Left colon (tissue), 2 donors: Measurements from ENCODE around the gene DPH2. TPM values are rescaled to one million over a fixed set of nuclear protein-coding genes. Genes with fewer than 3 reads are reported as not detected.

Source experiments
- ATAC-seq: fragments of 200-7000 bp; cut with Tn5 transposase; one replicate; pipeline ENCODE4 v1.9.1; 2020; ENCODE audit warnings: mild to moderate bottlenecking, moderate library complexity
- DNase-seq, 2 donors: peaks; one replicate each; pipeline ENCODE4 v3.0.0-alpha.2; 2020
- intact Hi-C, 2 donors: fragments of 100-400 bp; cut with DNase I in 1 of 2; cut with micrococcal nuclease in 1 of 2; formaldehyde crosslinking; loops; one replicate each; pipeline versions ENCODE4 v1.11.2 to v1.14.0; 2022; cut with DNase I, micrococcal nuclease
- long read RNA-seq: library from polyadenylated mRNA; unstranded; transcript quantifications from one replicate; pipeline ENCODE4 v2.0.0, GENCODE V29; 2021
- total RNA-seq, 2 donors: library from RNA; stranded (reverse); fragmentation: NEBNext Ultra II Directional; extraction: Animal tissue kit (Norgen Biotek cat#: 25700); gene quantifications; one replicate each; pipeline ENCODE4 v1.2.1, GENCODE V29; 2021
- donor health status: DM: no; HTN: no; CAD: no.
- donor health status: DM: yes; HTN: yes; CAD: no.

DPH2 gene, protein sequence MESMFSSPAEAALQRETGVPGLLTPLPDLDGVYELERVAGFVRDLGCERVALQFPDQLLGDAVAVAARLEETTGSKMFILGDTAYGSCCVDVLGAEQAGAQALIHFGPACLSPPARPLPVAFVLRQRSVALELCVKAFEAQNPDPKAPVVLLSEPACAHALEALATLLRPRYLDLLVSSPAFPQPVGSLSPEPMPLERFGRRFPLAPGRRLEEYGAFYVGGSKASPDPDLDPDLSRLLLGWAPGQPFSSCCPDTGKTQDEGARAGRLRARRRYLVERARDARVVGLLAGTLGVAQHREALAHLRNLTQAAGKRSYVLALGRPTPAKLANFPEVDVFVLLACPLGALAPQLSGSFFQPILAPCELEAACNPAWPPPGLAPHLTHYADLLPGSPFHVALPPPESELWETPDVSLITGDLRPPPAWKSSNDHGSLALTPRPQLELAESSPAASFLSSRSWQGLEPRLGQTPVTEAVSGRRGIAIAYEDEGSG
- 10 to 100 TPM; 17.8 to 24.7 TPM for total RNA-seq
- long read RNA-seq, transcript DPH2-201 (6 exons, 2,472 nt), result major isoform, 26 of 39 reads
- long read RNA-seq, partial matches to known transcripts, result 10 of 39 reads
- long read RNA-seq, other reads (novel, unspliced or antisense), result 2 of 39 reads

DNA sequence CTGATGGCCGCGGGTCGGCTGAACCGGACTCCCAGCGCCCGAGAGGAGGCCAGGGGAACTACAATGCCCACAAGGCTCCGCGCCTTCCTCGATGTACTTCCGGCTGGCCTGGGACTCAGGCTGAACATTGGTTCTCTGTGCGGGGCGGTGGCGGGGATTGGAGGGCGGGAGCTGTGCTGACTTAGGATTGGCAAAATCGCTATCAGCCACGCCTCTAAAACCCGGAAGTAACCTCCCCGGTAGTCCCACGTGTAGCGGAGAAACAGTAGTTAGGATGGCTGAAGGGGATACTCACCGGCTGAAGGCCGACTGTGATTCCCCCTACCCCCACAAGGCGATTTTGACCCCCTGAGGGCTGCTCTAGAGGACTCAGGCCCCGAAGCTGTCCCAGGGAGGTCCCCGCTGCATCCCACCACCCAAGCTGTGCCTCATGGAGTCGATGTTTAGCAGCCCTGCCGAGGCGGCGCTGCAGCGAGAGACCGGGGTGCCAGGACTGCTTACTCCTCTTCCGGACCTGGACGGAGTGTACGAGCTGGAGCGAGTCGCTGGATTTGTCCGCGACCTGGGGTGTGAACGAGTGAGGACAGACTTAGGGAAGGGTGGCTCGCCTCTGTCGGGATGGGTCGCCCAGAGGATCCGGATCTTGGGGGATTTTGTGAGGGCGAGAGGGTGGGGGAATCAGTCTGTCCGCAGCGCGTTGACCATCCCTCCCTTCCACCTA lies at the start of gene DPH2:
Gene DPH2 (plus strand): TSS at position 265 of the 721 bp plus-strand sequence. CDS start 166 bp downstream, at position 431.
- peak; percentile 96 to 98 for DNase-seq
- peak; percentile 82 for ATAC-seq
- intact Hi-C loops, result no loop called here

DNA sequence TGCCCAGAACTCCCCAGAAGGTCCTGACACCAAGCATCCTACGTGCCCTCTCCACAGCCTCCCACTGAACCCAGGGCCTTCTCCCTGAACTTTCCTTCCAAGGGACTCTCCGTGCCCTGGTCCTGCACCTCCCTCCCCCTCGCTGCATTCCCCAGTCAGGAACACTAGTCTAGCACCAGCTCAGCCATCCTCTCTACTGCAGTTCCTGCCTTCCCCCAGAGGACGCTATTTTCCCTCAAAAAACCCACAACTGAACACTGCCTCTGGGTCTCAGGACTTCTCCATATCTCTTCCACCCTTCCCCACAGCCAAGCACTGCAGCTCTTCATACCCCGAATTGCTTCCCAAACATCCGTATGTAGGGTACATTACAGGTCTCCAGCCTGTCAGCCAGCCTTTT lies 48.8 kb upstream of the DPH2 start:
- ATAC-seq, result no peak
- intact Hi-C loops, result no loop called here

DNA sequence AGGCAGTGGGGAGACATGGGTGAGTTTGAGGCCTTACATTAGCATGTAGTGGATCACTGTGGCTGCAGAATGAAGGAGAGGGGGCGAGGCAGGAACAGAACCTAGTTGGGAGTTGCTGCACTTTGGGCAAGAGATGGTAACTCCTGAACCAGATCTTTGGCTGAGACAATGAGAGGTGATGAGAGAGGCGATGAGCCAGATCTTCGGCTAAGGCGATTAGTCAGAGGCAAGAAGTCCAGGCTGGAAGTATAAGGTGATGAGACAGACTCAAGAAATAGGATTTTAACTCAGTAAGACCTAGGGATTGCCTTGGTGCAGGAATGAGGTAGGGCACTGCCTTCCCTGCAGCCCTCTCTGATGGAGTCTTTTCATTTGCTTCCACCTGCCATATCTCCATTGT lies 45.3 kb upstream of the DPH2 start:
- no peak for ATAC-seq
- DNase-seq, result no peak
- intact Hi-C loops, result no loop called here

More for the DNA sequence above, 48.8 kb upstream of the DPH2 start:
- DNase-seq, result no peak

DNA sequence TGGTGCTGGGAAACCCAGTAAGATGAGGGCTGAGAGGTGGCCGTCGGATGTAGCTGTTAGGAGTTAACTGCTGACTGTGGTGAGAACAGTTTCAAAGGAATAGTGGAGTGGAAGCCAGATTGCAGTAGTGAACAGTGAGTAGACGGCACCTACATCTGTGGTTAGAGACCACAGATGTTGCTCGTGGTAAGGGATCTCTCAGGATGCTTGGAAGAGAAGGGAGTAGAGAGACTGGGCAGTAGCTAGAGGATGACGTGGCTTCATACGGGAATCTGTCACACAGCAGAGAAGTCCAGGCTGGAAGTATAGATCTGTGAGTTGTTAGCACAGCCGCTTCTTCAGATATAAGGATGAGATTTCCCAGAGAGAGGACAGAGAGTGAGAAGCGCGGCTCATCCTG lies 44.0 kb upstream of the DPH2 start:
- ATAC-seq (no peak), DNase-seq (no peak)
- intact Hi-C loops, result no loop called here

DNA sequence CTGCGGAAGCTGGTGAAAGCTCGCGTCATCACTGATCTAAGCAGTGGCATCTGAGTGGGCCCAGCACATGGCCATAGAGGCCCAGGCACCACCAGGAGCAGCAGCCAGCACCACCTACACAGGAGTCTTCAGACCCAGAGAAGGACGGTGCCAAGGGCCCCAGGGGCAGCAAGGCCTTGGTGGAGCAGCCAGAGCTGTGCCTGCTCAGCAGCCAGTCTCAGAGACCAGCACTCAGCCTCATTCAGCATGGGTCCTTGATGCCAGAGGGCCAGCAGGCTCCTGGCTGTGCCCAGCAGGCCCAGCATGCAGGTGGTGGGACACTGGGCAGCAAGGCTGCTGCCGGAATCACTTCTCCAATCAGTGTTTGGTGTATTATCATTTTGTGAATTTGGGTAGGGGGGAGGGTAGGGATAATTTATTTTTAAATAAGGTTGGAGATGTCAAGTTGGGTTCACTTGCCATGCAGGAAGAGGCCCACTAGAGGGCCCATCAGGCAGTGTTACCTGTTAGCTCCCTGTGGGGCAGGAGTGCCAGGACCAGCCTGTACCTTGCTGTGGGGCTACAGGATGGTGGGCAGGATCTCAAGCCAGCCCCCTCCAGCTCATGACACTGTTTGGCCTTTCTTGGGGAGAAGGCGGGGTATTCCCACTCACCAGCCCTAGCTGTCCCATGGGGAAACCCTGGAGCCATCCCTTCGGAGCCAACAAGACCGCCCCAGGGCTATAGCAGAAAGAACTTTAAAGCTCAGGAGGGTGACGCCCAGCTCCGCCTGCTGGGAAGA lies 39.5 kb upstream of the DPH2 start:
- DNase-seq (peak in 1 of 2 donors; percentile 33), ATAC-seq (peak; percentile 24)
- intact Hi-C loops, result loop anchor here (5.0 to 10.0 kb wide), 2 partner anchors 166 to 168 kb away; no protein-coding TSS in a partner anchor

DNA sequence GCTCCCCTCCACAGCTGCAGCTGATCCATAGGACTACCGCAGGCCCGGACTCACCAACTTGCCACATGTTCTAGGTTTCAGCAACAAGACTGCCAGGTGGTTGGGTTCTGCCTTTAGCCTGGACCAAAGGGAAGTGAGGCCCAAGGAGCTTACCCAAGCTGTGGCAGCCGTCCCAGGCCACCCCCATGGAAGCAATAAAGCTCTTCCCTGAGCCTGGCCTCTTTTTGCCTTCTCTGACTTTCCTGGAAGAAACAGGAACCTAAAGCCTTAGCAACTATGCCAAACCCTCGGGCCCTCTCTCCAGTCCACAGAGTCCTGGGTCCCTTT lies 38.9 kb upstream of the DPH2 start:
- DNase-seq (no peak), ATAC-seq (no peak)
- intact Hi-C loops, result loop anchor here (5.0 to 10.0 kb wide), 2 partner anchors 166 to 169 kb away; no protein-coding TSS in a partner anchor

DNA sequence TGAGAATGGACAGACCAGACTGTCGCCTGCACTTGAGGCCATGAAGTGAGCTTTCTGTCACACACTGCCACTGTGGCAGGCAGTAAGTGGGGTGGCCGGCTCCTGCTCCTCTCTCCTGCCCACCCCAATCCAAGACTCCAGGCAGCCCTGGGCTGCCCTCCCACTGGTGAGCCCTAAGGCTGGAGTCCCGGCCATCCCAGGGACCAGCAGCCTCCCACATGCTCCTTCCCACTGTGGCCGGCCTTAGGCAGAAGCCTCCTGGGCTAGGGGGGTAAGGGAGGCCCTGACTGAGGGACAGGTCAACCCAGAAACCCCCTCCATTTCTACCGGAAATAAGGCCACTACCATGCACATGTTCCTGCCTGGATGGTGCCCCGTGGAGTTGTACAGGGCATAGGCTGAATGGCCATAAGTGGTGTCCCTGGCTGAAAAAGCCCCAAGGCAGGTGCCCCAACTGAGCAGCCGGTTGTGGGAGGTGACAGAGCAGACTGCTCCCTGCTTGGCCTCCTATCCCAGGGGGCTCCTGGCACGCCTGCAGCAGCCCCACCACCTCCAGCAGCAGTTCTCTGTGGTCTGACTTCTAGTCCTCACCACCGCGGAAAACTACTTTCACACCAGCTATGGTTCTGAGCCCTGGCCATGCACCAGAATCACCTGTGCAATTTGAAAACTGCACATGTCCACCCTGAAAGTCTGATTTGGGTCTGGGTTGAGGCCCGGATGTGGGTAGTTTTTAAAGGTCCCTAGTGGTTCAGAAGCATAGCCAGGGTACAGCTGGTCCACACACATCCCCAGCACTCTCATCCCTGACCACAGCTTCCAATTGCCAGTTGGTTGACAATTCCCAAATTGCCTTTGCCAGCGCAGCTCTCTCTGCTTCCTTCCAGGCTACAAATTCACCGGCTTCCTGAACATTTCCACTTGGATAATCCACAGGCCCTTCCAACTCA lies 37.8 kb upstream of the DPH2 start:
- DNase-seq (no peak), ATAC-seq (no peak)
- intact Hi-C loops, result loop anchor here (5.0 to 10.0 kb wide), 2 partner anchors 167 to 170 kb away; no protein-coding TSS in a partner anchor

DNA sequence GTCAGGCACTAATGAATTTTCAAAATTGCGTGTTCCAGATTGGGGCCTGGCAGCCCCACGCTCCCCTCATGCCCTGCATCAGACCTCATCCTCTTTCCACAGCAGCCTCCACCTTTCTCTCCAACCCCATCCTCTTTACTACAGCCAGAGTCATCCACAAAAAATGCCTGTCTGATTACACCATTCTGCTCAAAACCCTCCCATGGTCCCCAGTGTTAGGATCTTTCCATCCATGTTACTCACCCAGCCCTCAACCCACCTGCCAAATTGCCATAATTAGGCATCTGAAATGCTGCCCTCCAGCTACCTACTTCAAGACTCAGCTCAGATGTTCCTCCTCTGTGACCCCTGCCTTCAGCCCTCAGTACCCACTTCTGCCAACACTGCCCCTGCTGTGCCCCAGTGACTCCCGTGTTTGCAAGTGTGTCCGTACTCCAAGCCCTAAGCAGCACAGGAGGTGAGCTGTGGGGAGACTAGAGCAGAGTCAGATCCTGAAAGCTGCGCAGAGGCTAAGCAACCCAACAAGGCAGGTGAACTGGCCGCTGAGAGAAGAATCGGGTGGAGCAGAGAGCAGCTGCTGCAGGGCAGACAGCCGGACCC lies 36.9 kb upstream of the DPH2 start:
- ATAC-seq, result no peak
- intact Hi-C loops, result loop anchor here (5.0 to 10.0 kb wide), 2 partner anchors 168 to 171 kb away; no protein-coding TSS in a partner anchor
- no peak for DNase-seq

DNA sequence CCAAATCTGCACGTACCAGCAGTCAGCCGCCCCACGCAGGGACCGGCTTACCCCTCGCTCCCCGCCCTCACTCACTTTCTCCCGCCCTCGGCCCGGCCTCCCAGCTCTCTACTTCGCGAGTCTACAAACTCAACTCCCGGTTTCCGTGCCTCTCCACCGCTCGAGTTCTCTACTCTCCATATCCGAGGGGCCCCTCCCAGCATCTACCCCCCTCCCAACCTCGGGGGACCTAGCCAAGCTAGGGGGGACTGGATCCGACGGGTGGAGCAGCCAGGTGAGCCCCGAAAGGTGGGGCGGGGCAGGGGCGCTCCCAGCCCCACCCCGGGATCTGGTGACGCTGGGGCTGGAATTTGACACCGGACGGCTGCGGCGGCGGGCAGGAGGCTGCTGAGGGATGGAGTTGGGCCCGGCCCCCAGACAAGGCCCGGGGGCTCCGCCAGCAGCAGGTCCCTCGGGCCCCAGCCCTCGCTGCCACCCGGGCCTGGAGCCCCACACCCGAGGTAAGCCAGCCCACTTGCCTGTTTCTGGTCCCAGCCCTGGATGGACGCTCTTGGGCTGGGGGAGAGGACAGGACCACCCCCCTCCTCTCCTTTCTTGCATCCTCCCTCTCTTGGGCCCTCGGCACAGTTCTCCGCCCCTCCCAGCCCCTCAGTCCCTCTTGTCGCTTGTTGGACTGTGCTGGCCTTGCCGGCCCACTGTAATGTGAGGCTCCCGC lies 36.3 kb upstream of the DPH2 start, which contains the start of gene ARTN:
Gene ARTN (plus strand): TSS at position 416 of the 715 bp plus-strand sequence. CDS start 1,856 bp downstream, outside the sequence.
- intact Hi-C loops, result loop anchor here (5.0 to 10.0 kb wide), 2 partner anchors 169 to 171 kb away; no protein-coding TSS in a partner anchor
- DNase-seq (peak in 1 of 2 donors; percentile 56), ATAC-seq (peak; percentile 41)

DNA sequence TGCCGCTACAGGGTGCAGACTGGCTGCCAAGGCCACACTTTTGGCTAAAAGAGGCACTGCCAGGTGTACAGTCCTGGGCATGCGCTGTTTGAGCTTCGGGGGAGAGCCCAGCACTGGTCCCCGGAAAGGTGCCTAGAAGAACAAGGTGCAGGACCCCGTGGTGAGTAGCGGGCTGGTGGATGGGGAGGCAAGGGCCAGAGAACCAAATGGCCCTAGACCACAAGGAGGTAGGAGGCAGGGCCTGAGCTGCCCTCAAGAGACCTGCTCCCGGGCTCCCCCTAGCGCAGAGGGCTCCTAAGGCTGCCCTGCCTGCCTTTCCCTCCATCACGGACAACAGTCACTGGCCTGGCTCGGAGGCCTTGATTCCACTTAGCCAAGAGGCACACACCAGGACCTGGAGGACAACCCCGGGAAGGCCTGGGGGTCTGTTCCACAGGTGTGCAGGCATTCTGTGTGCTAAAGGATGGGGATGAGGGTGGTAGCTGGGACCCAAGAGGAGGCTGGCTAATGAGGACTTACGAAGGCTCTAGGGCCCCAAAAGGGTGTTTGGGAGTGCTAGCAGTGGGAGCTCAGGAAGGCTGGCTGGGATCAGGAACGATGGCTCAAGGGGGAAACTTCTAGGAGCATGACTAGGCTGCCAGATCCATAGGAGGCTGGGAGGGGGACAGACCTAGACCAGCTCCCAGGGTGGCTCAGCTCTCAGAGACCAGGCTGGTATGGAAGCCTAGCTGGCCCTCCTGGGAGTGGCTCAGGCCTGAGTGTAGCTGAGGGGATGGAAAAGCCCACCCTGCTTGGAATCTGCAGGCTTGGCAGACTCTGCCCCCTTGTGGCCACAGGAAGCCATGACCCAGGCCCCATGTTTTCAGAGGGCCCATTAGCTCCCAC lies 35.5 kb upstream of the DPH2 start:
- DNase-seq (peak; percentile 58 to 86), ATAC-seq (peak; percentile 61)
- intact Hi-C loops, result loop anchor here (5.0 to 10.0 kb wide), 2 partner anchors 170 to 172 kb away; no protein-coding TSS in a partner anchor

DNA sequence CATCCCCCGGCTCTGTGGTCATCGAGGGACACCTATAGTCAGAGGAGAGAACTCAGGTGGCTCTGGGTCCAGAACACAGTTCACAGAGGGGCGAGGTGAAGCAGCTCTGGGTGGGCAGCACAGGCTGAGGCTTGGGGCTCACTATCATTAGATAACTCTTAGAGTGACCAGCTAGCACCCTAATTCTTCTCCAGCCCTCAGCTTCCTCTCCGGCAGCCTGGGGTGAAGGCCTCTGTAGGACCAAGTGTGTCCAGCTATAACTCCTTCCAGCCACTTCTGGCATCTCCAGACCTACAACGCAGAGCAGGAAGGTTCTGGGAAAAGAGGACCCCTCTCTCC lies 34.9 kb upstream of the DPH2 start:
- ATAC-seq (no peak), DNase-seq (no peak)
- intact Hi-C loops, result loop anchor here (5.0 to 10.0 kb wide), 2 partner anchors 170 to 173 kb away; no protein-coding TSS in a partner anchor

DNA sequence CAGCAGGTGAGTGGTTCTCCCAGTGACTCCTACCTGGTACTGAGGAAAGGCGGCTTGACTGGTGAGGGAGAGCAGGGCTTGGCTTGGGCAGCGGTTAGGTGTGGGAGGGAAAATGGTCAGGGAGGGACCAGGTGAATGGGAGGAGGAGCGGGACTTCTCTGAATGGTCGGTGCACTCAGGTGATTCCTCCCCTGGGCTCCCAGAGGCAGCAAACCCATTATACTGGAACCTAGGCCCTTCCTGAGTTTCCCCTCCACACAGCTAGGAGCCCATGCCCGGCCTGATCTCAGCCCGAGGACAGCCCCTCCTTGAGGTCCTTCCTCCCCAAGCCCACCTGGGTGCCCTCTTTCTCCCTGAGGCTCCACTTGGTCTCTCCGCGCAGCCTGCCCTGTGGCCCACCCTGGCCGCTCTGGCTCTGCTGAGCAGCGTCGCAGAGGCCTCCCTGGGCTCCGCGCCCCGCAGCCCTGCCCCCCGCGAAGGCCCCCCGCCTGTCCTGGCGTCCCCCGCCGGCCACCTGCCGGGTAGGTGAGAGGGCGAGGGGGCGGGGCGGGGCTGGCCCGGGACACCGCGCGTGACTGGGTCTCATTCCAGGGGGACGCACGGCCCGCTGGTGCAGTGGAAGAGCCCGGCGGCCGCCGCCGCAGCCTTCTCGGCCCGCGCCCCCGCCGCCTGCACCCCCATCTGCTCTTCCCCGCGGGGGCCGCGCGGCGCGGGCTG lies 33.9 kb upstream of the DPH2 start:
- peak; percentile 83 for ATAC-seq
- intact Hi-C loops, result loop anchor here in 1 of 2 donors (10.0 kb wide), 1 partner anchor 171 kb away; no protein-coding TSS in a partner anchor
- peak; percentile 70 to 89 for DNase-seq

DNA sequence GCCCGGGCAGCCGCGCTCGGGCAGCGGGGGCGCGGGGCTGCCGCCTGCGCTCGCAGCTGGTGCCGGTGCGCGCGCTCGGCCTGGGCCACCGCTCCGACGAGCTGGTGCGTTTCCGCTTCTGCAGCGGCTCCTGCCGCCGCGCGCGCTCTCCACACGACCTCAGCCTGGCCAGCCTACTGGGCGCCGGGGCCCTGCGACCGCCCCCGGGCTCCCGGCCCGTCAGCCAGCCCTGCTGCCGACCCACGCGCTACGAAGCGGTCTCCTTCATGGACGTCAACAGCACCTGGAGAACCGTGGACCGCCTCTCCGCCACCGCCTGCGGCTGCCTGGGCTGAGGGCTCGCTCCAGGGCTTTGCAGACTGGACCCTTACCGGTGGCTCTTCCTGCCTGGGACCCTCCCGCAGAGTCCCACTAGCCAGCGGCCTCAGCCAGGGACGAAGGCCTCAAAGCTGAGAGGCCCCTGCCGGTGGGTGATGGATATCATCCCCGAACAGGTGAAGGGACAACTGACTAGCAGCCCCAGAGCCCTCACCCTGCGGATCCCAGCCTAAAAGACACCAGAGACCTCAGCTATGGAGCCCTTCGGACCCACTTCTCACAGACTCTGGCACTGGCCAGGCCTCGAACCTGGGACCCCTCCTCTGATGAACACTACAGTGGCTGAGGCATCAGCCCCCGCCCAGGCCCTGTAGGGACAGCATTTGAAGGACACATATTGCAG lies 33.2 kb upstream of the DPH2 start:
- DNase-seq (peak in 1 of 2 donors; percentile 62), ATAC-seq (peak; percentile 38)
- intact Hi-C loops, result loop anchor here in 1 of 2 donors (10.0 kb wide), 1 partner anchor 172 kb away; no protein-coding TSS in a partner anchor
